K562 (cell line): Measurements from ENCODE around the gene ABHD1. TPM values are rescaled to one million over a fixed set of nuclear protein-coding genes. Genes with fewer than 3 reads are reported as not detected.

ENCODE experiments used
- CBX5 ChIP-seq: IDR thresholded peaks from 2 replicates; pipeline ENCODE4 v1.6.1; 2014; ENCODE audit warnings: low read depth, borderline replicate concordance
- FOXA1 ChIP-seq: fragments of 450-650 bp; IDR thresholded peaks from 2 replicates; pipeline ENCODE4 v1.6.1; 2016; ENCODE audit warnings: mild to moderate bottlenecking, borderline replicate concordance
- FOXK2 ChIP-seq, 2 experiments: fragments of 450-650 bp; IDR thresholded peaks in 1 of 2; conservative IDR thresholded peaks in 1 of 2; 2 replicates each; pipeline ENCODE4 v1.6.1; 2016; ENCODE audit warnings: low read depth in 2 of 2, mild to moderate bottlenecking in 1 of 2
- ILK ChIP-seq: fragments of 450-650 bp; IDR thresholded peaks from 2 replicates; pipeline ENCODE4 v1.6.1; 2016; ENCODE audit warnings: missing genetic modification characterization, low read depth, mild to moderate bottlenecking, missing compliant biosample characterization, moderate library complexity, borderline replicate concordance
- IRF2 ChIP-seq: sonication (generic); formaldehyde crosslinking; IDR thresholded peaks from 2 replicates; pipeline ENCODE4 v1.8.1; 2022; ENCODE audit warnings: mild to moderate bottlenecking, missing genetic modification reagents
- PTBP1 ChIP-seq: fragments of 200-400 bp; formaldehyde crosslinking; IDR thresholded peaks from 2 replicates; pipeline ENCODE4 v1.6.1; 2017; ENCODE audit warnings: low read depth, low read length
- RBBP5 ChIP-seq: fragments of 200-600 bp; sonication (generic); IDR thresholded peaks from 2 replicates; pipeline ENCODE4 v1.6.1; 2012; ENCODE audit warnings: borderline replicate concordance, mild to moderate bottlenecking, low read length, control low read depth, inconsistent platforms; ENCODE audit not compliant: insufficient read depth, poor library complexity, severe bottlenecking
- XRCC4 ChIP-seq: IDR thresholded peaks from one replicate; pipeline ENCODE4 v1.6.1; 2011; ENCODE audit not compliant: insufficient read depth, insufficient read length; ENCODE audit errors: extremely low read depth
- ZNF175 ChIP-seq: fragments of 200-800 bp; sonication (Bioruptor generic); IDR thresholded peaks from 2 replicates; pipeline ENCODE4 v1.6.1; 2016; ENCODE audit warnings: low read depth, mild to moderate bottlenecking, missing genetic modification characterization, missing compliant biosample characterization
- ZNF431 ChIP-seq: sonication (generic); formaldehyde crosslinking; IDR thresholded peaks from 2 replicates; pipeline ENCODE4 v1.8.0; 2022; ENCODE audit warnings: mild to moderate bottlenecking, missing genetic modification reagents
- ZNF583 ChIP-seq: fragments of 250-450 bp; sonication (Bioruptor Pico); IDR thresholded peaks from 2 replicates; pipeline ENCODE4 v1.4.0; 2020
- ZNF586 ChIP-seq: fragments of 450-650 bp; formaldehyde crosslinking; conservative IDR thresholded peaks from 2 replicates; pipeline ENCODE4 v1.4.0; 2020; ENCODE audit warnings: mild to moderate bottlenecking, moderate library complexity
- ZNF830 ChIP-seq: fragments of 250-450 bp; sonication (Bioruptor Pico); IDR thresholded peaks from 2 replicates; pipeline ENCODE4 v1.5.0; 2021; ENCODE audit warnings: mild to moderate bottlenecking
- polyA plus RNA-seq, 8 experiments: library from polyadenylated mRNA; depleted of rRNA in 4 of 8; stranded (reverse) in 5 of 8; unstranded in 3 of 8; fragments of >200 nt; fragmentation: Nextera tagmentation in 2 of 8; fragmentation: Illumina TruSeq in 1 of 8; extraction: Ambion mirVana in 2 of 8; extraction: Trizol in 1 of 8; gene quantifications; 2 replicates each; pipeline versions ENCODE4 v1.2.1 to v1.2.3, GENCODE V29; 2011 to 2014; ENCODE audit warnings: inconsistent platforms in 1 of 8, missing spikeins in 1 of 8
- total RNA-seq, 7 experiments: library from RNA; depleted of rRNA in 6 of 7; stranded (reverse); fragments of >200 nt in 6 of 7; fragmentation: Illumina TruSeq in 2 of 7; extraction: Trizol in 2 of 7; gene quantifications; 2 replicates each; pipeline versions ENCODE4 v1.2.1 to v1.2.3, GENCODE V29; 2011 to 2021; ENCODE audit warnings: low replicate concordance in 1 of 7
- TF ChIP-seq, protein P1 (sequence below): fragments of 250-450 bp; sonication (Bioruptor Pico); IDR thresholded peaks from 2 replicates; pipeline ENCODE4 v1.5.0; 2020; ENCODE audit warnings: mild to moderate bottlenecking
- TF ChIP-seq, protein P2 (sequence below): fragments of 450-650 bp; IDR thresholded peaks from 2 replicates; pipeline ENCODE4 v1.6.1; 2017; ENCODE audit warnings: mild to moderate bottlenecking, moderate library complexity
- TF ChIP-seq, protein P3 (sequence below), 2 experiments: IDR thresholded peaks in 1 of 2; conservative IDR thresholded peaks in 1 of 2; 2 replicates each; pipeline ENCODE4 v1.6.1; 2016; ENCODE audit warnings: low read depth in 2 of 2, mild to moderate bottlenecking in 1 of 2, missing compliant biosample characterization in 1 of 2, missing genetic modification characterization in 1 of 2, moderate library complexity in 1 of 2
- TF ChIP-seq, protein P4 (sequence below): fragments of 450-650 bp; conservative IDR thresholded peaks from 2 replicates; pipeline ENCODE4 v1.6.1; 2016; ENCODE audit warnings: missing genetic modification characterization, low read depth, mild to moderate bottlenecking, missing compliant biosample characterization, moderate library complexity
- TF ChIP-seq, protein P5 (sequence below): fragments of 250-450 bp; sonication (Bioruptor Pico); IDR thresholded peaks from 2 replicates; pipeline ENCODE4 v1.9.0; 2021; ENCODE audit warnings: mild to moderate bottlenecking, inconsistent platforms

Gene ABHD1
- total and polyA plus RNA-seq, 9 of the 15 experiments (the other 6 are each of a cell fraction or from before 2014, with no cell fraction given), result 0.10 to 0.16 (median 0.11) TPM; not detected in 5

DNA sequence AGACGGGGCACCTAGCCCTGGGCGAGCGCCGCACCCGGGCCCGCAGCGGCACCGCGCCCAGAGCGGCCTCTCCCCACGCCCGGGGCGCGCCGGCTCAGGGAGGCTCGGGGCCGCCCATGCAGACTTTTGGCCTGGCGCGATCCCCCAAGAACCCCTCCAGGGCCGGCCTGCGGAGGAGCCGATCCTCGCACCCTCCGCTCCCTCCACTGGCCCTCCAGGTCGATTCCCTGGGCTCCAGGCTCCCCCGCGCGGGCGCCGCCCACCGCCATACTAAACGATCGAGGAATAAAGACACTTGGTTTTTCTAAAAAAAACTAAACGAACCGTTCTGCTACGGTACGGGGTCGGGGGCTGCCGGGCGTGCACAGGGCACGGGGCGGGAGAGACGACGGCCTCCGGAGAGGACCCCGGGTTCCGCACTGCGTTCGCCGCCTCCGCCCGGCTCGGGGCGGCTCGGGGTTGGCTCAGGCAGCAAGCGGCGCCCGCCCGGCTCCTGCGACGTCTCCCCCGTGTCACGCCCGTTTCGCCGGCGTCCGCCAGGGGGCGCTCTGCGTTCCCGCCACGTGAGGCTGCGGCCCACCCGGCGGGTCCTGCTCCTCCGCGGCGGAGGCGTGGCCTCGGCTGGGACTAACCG lies 37.4 kb upstream of the ABHD1 start (continued):
- TF ChIP-seq, protein P1, sequence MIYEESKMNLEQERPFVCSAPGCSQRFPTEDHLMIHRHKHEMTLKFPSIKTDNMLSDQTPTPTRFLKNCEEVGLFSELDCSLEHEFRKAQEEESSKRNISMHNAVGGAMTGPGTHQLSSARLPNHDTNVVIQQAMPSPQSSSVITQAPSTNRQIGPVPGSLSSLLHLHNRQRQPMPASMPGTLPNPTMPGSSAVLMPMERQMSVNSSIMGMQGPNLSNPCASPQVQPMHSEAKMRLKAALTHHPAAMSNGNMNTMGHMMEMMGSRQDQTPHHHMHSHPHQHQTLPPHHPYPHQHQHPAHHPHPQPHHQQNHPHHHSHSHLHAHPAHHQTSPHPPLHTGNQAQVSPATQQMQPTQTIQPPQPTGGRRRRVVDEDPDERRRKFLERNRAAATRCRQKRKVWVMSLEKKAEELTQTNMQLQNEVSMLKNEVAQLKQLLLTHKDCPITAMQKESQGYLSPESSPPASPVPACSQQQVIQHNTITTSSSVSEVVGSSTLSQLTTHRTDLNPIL, result no peak
- TF ChIP-seq RBBP5 (peak; percentile 22), ZNF175 (peak; percentile 69; the same call in 1 of the 2 replicates), FOXA1 (no peak), ZNF431 (CRISPR knock-in tag) (no peak), ZNF583 (CRISPR knock-in tag) (no peak), XRCC4 (no peak), CBX5 (no peak), FOXK2 (conservative IDR thresholded peaks at IDR 0.05 in 1 of 2, IDR thresholded peaks at IDR 0.05 in 1 of 2; ENCODE audit: low read depth in 2 of 2) (no peak), ZNF830 (CRISPR knock-in tag) (no peak), IRF2 (no peak), ZNF586 (CRISPR knock-in tag) (no peak), ILK (no peak), PTBP1 (no peak)
- TF ChIP-seq, protein P2, sequence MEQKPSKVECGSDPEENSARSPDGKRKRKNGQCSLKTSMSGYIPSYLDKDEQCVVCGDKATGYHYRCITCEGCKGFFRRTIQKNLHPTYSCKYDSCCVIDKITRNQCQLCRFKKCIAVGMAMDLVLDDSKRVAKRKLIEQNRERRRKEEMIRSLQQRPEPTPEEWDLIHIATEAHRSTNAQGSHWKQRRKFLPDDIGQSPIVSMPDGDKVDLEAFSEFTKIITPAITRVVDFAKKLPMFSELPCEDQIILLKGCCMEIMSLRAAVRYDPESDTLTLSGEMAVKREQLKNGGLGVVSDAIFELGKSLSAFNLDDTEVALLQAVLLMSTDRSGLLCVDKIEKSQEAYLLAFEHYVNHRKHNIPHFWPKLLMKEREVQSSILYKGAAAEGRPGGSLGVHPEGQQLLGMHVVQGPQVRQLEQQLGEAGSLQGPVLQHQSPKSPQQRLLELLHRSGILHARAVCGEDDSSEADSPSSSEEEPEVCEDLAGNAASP, result no peak
- TF ChIP-seq, protein P3, sequence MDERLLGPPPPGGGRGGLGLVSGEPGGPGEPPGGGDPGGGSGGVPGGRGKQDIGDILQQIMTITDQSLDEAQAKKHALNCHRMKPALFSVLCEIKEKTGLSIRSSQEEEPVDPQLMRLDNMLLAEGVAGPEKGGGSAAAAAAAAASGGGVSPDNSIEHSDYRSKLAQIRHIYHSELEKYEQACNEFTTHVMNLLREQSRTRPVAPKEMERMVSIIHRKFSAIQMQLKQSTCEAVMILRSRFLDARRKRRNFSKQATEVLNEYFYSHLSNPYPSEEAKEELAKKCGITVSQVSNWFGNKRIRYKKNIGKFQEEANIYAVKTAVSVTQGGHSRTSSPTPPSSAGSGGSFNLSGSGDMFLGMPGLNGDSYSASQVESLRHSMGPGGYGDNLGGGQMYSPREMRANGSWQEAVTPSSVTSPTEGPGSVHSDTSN (CRISPR knock-in tag; IDR thresholded peaks at IDR 0.05; ENCODE audit: low read depth), result no peak
- TF ChIP-seq, protein P3 (tag; conservative IDR thresholded peaks at IDR 0.05; ENCODE audit: low read depth), result no peak
- TF ChIP-seq, protein P4, sequence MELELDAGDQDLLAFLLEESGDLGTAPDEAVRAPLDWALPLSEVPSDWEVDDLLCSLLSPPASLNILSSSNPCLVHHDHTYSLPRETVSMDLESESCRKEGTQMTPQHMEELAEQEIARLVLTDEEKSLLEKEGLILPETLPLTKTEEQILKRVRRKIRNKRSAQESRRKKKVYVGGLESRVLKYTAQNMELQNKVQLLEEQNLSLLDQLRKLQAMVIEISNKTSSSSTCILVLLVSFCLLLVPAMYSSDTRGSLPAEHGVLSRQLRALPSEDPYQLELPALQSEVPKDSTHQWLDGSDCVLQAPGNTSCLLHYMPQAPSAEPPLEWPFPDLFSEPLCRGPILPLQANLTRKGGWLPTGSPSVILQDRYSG (tag), result no peak
- TF ChIP-seq, protein P5, sequence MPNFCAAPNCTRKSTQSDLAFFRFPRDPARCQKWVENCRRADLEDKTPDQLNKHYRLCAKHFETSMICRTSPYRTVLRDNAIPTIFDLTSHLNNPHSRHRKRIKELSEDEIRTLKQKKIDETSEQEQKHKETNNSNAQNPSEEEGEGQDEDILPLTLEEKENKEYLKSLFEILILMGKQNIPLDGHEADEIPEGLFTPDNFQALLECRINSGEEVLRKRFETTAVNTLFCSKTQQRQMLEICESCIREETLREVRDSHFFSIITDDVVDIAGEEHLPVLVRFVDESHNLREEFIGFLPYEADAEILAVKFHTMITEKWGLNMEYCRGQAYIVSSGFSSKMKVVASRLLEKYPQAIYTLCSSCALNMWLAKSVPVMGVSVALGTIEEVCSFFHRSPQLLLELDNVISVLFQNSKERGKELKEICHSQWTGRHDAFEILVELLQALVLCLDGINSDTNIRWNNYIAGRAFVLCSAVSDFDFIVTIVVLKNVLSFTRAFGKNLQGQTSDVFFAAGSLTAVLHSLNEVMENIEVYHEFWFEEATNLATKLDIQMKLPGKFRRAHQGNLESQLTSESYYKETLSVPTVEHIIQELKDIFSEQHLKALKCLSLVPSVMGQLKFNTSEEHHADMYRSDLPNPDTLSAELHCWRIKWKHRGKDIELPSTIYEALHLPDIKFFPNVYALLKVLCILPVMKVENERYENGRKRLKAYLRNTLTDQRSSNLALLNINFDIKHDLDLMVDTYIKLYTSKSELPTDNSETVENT (CRISPR knock-in tag), result no peak
